ENCODE results near the gene CTSG. TPM values are rescaled to one million over a fixed set of nuclear protein-coding genes. Genes with fewer than 3 reads are reported as not detected.
"Not testable (repeated sequence)": the region's sequence is repeated elsewhere in the genome, so short reads cannot be mapped to it uniquely, and the experiment has no call there.

CTSG gene
- polyA plus RNA-seq (2013, experiment 1 of 2; ENCODE audit: insufficient read length) = not detected
- not detected for polyA plus RNA-seq (2013, experiment 2 of 2; ENCODE audit: insufficient read length)

GRCh38 chr14:24576182-24576581 is at the start of gene CTSG:
Gene CTSG (minus strand): TSS chr14:24576250. CDS start chr14:24576223, 27 bp downstream.
- DNase-seq = no peak

GRCh38 chr14:24613747-24614146 is 37.7 kb upstream of the CTSG start:
- DNase-seq = no peak

GRCh38 chr14:24613241-24613640 is 37.2 kb upstream of the CTSG start:
- no peak for DNase-seq

GRCh38 chr14:24612196-24612595 is 36.1 kb upstream of the CTSG start:
- no peak for DNase-seq

GRCh38 chr14:24609655-24610344 is 33.8 kb upstream of the CTSG start, which contains the start of gene GZMH:
Gene GZMH (minus strand): TSS chr14:24609685. CDS start chr14:24609613, 72 bp downstream.
- DNase-seq = no peak

GRCh38 chr14:24607635-24608514 is 31.8 kb upstream of the CTSG start:
- DNase-seq = no peak

- no peak for DNase-seq
These were observed 31.0 kb upstream of the CTSG start for GRCh38 chr14:24607081-24607480.

GRCh38 chr14:24606297-24606696 is 30.2 kb upstream of the CTSG start:
- no peak for DNase-seq

GRCh38 chr14:24605435-24606190 is 29.6 kb upstream of the CTSG start:
- no peak for DNase-seq

- no peak for DNase-seq
These were observed 21.4 kb upstream of the CTSG start for GRCh38 chr14:24597403-24597802.

GRCh38 chr14:24595073-24595808 is 19.2 kb upstream of the CTSG start:
- DNase-seq = no peak

- DNase-seq = not testable (repeated sequence)
These were observed 15.0 kb upstream of the CTSG start for GRCh38 chr14:24591004-24591403.

GRCh38 chr14:24584402-24584801 is 8.4 kb upstream of the CTSG start:
- DNase-seq = not testable (repeated sequence)

- DNase-seq = no peak
These were observed 2.5 kb upstream of the CTSG start for GRCh38 chr14:24578558-24578957.

- no peak for DNase-seq
These were observed 721 bp upstream of the CTSG start for GRCh38 chr14:24576771-24577170.

GRCh38 chr14:24574206-24574774 is 1.8 kb downstream of the CTSG start:
- no peak for DNase-seq

- no peak for DNase-seq
These were observed 9.7 kb downstream of the CTSG start for GRCh38 chr14:24566318-24566717.

GRCh38 chr14:24565766-24566165 is 10.3 kb downstream of the CTSG start:
- no peak for DNase-seq

- no peak for DNase-seq
These were observed 12.5 kb downstream of the CTSG start for GRCh38 chr14:24563505-24563904.

- DNase-seq = no peak
These were observed 19.3 kb downstream of the CTSG start for GRCh38 chr14:24556756-24557155.

GRCh38 chr14:24549064-24549463 is 27.0 kb downstream of the CTSG start:
- not testable (repeated sequence) for DNase-seq
